ENCODE data around the gene RBFA.
"Not testable (repeated sequence)": the region's sequence is repeated elsewhere in the genome, so short reads cannot be mapped to it uniquely, and the experiment has no call there.

Gene RBFA, protein sequence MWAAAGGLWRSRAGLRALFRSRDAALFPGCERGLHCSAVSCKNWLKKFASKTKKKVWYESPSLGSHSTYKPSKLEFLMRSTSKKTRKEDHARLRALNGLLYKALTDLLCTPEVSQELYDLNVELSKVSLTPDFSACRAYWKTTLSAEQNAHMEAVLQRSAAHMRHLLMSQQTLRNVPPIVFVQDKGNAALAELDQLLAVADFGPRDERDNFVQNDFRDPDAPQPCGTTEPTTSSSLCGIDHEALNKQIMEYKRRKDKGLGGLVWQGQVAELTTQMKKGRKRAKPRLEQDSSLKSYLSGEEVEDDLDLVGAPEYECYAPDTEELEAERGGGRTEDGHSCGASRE

GRCh38 chr18:80034068-80034851 lies at the start of gene RBFA:
Gene RBFA, plus strand, starts transcription at chr18:80034434. Its CDS starts 62 bp downstream, at chr18:80034496.
- DNase-seq: peak; percentile 98

- no peak for DNase-seq
Measured at GRCh38 chr18:79985172-79985571, 49.1 kb upstream of the RBFA start.

- peak; percentile 11 for DNase-seq
Measured at GRCh38 chr18:79986726-79987125, 47.5 kb upstream of the RBFA start.

GRCh38 chr18:79987566-79987965 lies 46.7 kb upstream of the RBFA start:
- DNase-seq: peak; percentile 29

- peak; percentile 58 for DNase-seq
Measured at GRCh38 chr18:79988071-79988450, 46.2 kb upstream of the RBFA start.

DNA sequence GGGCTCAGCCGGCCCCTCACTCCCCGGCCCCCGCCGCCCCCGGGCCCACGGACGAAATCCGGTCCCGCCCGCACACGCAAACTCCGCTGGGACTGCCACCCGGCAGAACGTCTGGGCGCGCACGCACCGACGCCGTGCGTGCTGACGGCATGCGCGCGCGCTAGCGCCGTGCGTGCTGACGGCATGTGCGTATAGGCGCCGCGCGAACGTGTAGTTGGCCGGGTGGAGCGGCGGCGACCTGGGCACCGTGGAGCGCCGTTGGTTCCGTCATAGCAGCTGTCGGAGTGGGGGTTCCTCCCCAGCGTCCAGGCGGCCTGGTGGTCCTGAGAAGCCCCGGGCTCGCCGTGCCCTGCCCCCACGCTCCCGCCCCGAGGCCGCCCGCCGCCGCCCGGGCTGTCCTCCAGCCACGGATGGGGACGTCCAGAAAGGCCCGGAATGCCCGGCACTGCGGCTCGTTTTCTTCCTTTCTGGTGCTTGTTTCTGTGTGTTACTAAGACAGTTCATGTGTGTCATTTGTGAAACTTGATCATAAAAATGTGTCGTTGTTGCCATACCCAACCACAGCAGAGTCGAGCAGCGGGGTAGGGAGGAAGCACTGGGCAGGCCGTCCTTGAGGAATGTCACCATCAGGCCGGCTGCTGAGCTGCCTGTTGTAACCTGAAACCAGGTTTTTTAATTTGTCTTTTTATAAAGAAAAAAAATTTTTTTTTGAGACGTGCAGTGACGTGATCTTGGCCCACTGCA lies 45.6 kb upstream of the RBFA start, which contains the start of gene TXNL4A:
Gene TXNL4A (minus strand): TSS at position 113 of the 744 bp plus-strand sequence. CDS start 171 bp downstream, outside the sequence.
- peak; percentile 85 for DNase-seq

DNA sequence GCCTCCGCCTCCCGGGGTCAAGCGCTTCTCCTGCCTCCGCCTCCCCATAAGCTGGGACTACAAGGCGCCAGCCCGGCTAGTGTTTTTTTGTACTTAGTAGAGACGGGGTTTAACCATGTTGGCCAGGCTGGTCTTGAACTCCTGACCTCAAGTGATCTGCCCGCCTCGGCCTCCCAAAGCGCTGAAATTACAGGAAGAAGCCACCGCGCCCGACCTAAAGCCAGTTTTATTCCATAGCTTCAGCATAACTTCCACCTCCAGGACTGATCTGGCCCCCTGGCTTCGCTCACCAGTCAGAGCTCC lies 45.1 kb upstream of the RBFA start:
- no peak for DNase-seq

GRCh38 chr18:79991494-79991893 lies 42.7 kb upstream of the RBFA start:
- no peak for DNase-seq

DNA sequence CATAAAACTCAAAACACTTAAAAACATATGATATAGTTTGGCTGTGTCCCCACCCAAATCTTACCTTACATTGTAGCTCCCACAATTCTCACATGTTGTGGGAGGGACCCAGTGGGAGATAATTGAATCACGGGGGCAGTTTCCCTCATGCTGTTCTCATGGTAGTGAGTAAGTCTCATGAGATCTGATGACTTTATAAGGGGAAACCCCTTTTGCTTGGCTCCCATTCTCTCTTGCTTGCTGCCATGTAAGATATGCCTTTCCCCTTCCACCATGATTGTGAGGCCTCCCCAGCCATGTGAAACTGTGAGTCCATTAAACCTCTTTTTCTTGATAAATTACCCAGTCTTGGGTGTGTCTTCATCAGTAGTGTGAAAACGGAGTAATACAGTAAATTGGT lies 34.5 kb upstream of the RBFA start:
- not testable (repeated sequence) for DNase-seq

- DNase-seq: no peak
Measured at GRCh38 chr18:80000877-80001276, 33.4 kb upstream of the RBFA start.

DNA sequence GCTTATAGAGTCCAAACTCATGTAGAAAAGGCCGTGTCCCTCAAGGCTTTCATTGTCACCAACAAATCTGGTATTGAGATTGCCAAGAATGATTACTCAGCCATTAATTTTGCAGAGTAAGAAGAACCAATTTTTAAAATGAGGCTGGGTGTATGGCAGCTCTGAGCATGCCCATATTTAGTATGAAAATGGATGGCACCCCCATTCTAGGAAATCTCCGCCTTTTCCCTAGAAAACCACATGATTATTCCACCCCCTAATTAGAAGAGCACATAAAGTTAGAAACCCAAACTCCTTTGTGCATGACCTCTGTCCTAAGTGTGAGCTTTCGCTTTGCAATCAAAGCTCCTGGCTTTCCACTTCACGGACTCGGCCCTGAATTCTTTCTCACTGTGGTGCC lies 31.8 kb upstream of the RBFA start:
- no peak for DNase-seq

DNA sequence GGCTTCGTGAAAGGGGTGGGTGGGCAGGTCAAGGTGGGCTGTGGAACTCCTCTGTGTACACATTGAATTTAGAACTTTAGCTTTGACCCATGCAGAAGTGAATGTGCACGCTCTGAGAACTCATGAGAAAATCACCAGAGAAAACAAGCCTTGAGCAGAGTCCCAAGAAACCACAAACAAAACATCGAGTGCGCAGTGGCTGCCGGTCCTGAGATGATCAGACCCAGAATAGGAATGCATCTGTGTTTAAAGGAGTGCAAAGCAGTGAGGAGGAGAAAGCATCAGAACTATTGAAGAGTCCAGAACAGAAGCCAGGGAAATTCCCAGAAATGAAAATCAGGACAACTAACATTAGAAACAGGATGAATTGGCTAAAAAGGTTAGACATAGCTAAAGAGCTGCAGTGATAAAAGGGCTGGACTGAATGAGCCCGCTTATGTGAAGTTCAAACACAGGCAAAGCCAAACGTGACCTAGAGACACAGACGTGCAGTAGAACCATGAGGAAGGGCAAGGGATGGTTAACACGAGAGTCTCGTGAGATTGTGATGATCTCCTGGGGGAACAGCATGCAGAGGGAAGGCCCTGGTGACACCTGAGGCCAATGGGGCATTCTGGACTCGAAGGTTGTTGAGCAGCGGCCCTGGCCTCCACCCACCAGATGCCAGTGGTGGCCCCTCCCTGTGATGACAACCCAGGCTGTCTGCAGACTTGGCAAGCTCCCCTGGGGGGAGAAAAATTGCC lies 29.5 kb upstream of the RBFA start:
- no peak for DNase-seq

GRCh38 chr18:80006724-80007123 lies 27.5 kb upstream of the RBFA start:
- no peak for DNase-seq

DNA sequence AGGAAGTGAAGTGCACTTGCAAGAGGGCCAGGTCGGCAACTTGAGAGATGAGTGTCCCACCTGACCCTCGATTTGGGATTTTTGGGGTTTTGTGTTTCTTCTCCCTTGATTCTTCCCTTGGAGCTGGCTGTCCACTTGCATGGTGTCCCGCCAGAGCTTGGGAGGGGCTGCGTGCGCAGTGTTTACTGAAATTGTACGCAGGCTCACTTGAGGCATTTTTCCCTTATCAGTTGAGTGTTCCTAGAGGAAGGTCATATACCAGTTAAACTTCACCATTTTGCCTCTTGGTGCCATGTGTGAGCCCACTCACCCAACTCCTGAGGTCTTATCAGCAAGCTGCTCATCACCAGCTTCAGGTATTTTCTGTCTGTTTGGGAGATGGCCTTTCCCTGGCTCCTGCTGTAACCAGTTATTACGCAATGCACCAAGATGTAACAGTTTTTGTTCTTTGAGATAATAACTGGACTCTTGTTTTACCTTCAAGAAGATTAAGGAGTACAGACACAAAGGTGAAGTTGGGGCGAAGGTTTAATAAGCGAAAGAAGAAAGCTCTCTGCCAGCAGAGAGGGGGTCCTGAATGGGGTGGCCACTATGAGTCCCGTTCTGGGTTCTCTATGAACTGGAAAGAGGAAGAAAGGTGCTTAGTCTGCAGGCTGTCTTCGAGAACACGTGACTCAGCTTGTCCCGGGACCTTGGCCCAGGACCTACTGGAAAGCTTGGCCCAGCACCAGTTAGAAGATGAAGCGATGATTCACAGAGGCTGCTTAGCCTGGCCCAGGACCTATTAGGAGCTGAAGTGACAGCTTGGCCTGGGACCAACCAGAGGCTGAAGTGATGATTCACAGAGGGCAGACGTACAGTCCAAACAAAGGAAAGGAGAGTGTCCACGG lies 24.3 kb upstream of the RBFA start:
- DNase-seq: peak; percentile 98

DNA sequence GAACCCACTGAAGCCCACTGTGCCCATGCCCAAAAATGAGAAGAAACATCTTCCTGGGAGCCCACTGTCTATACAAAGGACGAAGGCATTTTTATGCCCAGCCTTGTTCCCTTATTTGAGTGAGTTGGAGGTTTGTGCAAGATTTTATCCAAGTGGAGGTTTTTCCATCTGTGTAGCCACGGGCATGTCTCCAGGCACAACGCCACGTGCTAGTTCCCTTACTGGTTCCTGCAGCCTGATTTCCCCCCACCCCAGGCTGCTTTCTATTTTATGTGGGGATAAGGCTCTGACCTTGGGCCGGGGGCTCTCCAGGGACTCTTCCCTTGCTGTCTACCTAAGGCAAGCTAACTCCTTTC lies 23.7 kb upstream of the RBFA start:
- DNase-seq: no peak

DNA sequence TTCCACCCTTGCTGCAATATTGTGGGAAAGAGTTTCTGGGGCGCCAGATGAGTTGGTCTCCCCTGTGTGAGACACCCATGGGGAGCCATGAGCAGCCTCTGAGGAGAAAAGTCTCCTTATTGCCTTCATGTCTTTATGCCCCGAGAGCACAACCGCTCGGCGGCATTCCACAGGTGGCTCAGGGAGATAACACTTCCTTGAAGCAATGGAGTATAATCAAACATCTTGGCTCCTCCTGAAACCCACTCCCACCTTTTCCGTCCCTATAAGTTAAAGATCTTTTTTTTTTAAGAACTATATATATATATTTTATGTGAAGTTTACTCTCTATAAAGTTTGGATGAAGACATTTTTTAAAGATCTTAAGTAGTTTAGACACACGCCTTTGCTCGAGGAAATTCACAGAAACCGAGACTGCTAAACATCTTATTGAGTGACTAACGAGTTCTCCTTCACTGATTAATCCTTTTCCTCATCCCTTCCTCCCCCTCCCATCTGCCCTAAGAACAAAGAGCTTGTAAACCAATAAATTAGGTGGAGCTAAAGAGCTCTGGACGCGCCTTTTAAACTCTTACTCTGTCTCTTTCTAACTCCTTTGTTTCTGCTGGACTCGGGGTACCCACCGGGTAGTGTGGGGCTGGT lies 22.6 kb upstream of the RBFA start:
- not testable (repeated sequence) for DNase-seq

- DNase-seq: no peak
Measured at GRCh38 chr18:80012714-80013113, 21.5 kb upstream of the RBFA start.

DNA sequence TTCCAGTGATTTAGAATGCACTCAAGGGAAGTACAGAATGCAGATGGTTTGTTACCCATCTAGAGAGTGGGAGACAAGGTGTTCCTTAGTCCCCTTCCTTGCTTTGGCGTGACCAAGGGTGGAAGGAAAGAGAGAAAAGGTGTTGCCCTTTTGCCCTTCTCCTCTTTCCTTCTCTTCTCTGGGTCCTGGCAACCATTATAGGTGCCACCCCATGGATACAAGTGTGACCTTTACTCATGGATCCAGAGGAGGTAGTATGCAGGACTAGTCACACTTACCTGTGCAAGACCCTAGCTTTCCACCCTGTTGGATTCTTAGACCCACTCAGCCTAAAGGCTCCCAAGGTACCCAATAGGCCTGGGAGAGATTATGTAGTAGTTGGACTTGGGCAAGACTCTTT lies 11.6 kb upstream of the RBFA start:
- DNase-seq: no peak

- no peak for DNase-seq
Measured at GRCh38 chr18:80023173-80023572, 11.1 kb upstream of the RBFA start.

GRCh38 chr18:80026363-80026762 lies 7.9 kb upstream of the RBFA start:
- DNase-seq: no peak

DNA sequence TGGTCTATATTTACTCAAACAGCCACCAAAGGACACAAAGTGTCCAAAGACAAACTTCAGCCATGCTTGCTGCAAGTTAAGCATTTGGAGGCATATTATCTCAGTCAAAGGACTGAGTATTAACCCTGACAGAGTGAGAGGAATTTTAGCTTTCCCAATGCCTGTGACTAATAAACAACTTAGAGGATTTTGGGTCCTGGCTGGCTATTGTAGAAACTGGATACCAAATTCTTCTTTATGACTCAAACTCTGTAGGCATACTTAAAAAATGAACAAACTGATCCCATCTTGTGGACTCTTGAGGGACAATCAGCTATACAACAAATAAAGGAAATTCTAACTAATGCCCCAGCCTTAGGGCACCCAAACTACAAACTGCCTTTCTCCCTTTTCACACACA lies 6.5 kb upstream of the RBFA start:
- peak; percentile 76 for DNase-seq
